ENCODE measurements around the gene MBD3L5. TPM values are rescaled to one million over a fixed set of nuclear protein-coding genes. Genes with fewer than 3 reads are reported as not detected.

The MBD3L5 gene
- total and polyA plus RNA-seq, 2 donors (not counting 3 experiments of a cell fraction or from before 2014, with no cell fraction given), result not detected

DNA sequence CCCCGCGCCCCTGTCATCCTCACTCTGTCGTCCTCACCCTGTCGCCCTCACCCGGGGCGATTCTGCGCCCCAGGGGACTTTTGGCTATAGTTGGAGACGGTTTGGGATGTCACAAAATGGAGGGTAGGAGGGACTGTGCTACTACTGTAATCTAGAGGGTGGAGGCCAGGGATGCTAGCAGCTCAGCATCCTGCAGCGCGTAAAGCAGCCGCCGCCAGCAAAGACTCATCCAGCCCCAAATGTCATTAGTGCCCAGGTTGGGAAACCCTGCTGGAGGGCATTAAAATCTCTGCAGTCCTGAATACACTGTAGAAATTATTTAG, 39.5 kb downstream of the MBD3L5 start:
- H4K20me1 ChIP-seq (replicated peaks; ENCODE audit: control insufficient read depth, extremely low read depth, insufficient read depth, low read length), result no peaks in the 10 kb centered on the region
- DNase-seq (ENCODE audit: low read depth, low spot score), result no peak
- H3K4me2 ChIP-seq (ENCODE audit: insufficient read depth, low read length), result peak overlapping the region; percentile 86
- H3K9ac ChIP-seq (replicated peaks; ENCODE audit: extremely low read depth, insufficient read depth, low read length), result peak overlapping the region; percentile 64
- ChIA-PET CTCF (interaction anchor here (1.0 kb wide), 1 partner anchor 127 kb away, joined by 7 read pairs; no protein-coding TSS in a partner anchor), POLR2A (interaction anchor here (1.8 kb wide), 1 partner anchor 29 kb away, joined by 15 read pairs; no protein-coding TSS in a partner anchor)
- FAIRE-seq, result no peak
- intact Hi-C loops (cut with micrococcal nuclease), result loop anchor here (1.0 kb wide), 1 partner anchor 29 kb away; no protein-coding TSS in a partner anchor
- H3K4me3 ChIP-seq (replicated peaks in 1 of 3; ENCODE audit: insufficient read depth in 1 of 3, low read depth in 1 of 3, low read length in 3 of 3), result peak overlapping the region; percentile 72 to 94 (median 79)
- peaks cover 9% of the 10 kb centered on the region for H3K79me2 ChIP-seq (ENCODE audit: control insufficient read depth, insufficient read depth, low read length)
- peaks cover 10 to 11% of the 10 kb centered on the region in 2 experiments for H3K36me3 ChIP-seq (ENCODE audit: control insufficient read depth in 2 of 2, extremely low read depth in 1 of 2, insufficient read depth in 2 of 2, low read length in 2 of 2)
- peak overlapping the region; percentile 46 for H3K27ac ChIP-seq (ENCODE audit: insufficient read depth, low read depth, low read length)
- dilution Hi-C loops (cut with MboI; ENCODE audit: extremely low pct_ligation_motif_present, low sequenced_read_pairs), result no loop called here
- TF ChIP-seq POLR2A (IDR thresholded peaks at IDR 0.05; ENCODE audit: low read depth, low read length) (no peak), POLR2AphosphoS5 (IDR thresholded peaks at IDR 0.05; ENCODE audit: insufficient read depth, low read depth, low read length) (no peak), GATA2 (IDR thresholded peaks at IDR 0.05; ENCODE audit: insufficient read depth, insufficient read length, low read depth, low read length) (no peak)
- TF ChIP-seq, protein P1, sequence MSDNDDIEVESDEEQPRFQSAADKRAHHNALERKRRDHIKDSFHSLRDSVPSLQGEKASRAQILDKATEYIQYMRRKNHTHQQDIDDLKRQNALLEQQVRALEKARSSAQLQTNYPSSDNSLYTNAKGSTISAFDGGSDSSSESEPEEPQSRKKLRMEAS (IDR thresholded peaks at IDR 0.05; ENCODE audit: insufficient read depth, insufficient read length), result no peak
- H3K27me3 ChIP-seq (ENCODE audit: control insufficient read depth in 2 of 2, insufficient read depth in 2 of 2, low read length in 2 of 2), result no peaks in the 10 kb centered on the region
- peak overlapping the region; percentile 98 for H2AFZ ChIP-seq (ENCODE audit: low read depth, low read length)
- H3K9me3 ChIP-seq (replicated peaks; ENCODE audit: control insufficient read depth, insufficient read depth, low read length), result no peaks in the 10 kb centered on the region
- no peaks in the 10 kb centered on the region for H3K9me1 ChIP-seq (replicated peaks; ENCODE audit: control insufficient read depth, extremely low read depth, insufficient read depth, low read length)
- H3K4me1 ChIP-seq (ENCODE audit: control insufficient read depth, extremely low read depth, insufficient read depth, low read length), result peaks cover 7% of the 10 kb centered on the region
- BruUV-seq (replicated peaks), result TSS peak; percentile 63

DNA sequence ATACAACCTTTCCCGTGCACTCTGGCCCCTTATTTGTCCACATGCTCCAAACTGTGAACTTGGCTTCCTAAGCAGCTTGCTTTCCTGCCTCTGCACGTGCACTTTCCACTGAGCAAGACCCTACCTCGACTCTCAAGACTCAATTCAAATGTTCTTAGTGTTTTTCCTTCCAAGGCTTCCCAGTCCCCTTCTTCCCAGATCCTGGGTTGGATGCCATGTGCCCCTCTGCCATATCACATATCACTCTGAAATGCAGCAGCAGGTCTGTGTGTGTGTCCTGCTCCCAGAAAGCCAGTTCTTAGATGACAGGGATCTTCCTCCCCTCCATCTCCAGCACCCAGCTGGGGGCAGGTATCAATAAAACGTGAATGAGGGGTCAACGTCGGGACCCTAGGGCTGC, 42.2 kb downstream of the MBD3L5 start:
- H4K20me1 ChIP-seq (replicated peaks; ENCODE audit: control insufficient read depth, extremely low read depth, insufficient read depth, low read length), result no peaks in the 10 kb centered on the region
- H3K79me2 ChIP-seq (ENCODE audit: control insufficient read depth, insufficient read depth, low read length), result peaks cover 9% of the 10 kb centered on the region
- no peak overlapping the region for H3K9ac ChIP-seq (replicated peaks; ENCODE audit: extremely low read depth, insufficient read depth, low read length)
- TF ChIP-seq JUN (IDR thresholded peaks at IDR 0.05; ENCODE audit: borderline replicate concordance, insufficient read depth, insufficient read length, low read depth) (no peak), MYC (IDR thresholded peaks at IDR 0.05; ENCODE audit: low read depth, low read length) (no peak), EZH2 (IDR thresholded peaks at IDR 0.05; ENCODE audit: borderline replicate concordance, low read depth, low read length, severe bottlenecking) (no peak), GATA2 (IDR thresholded peaks at IDR 0.05; ENCODE audit: insufficient read depth, insufficient read length, low read depth, low read length) (no peak)
- H3K9me3 ChIP-seq (replicated peaks; ENCODE audit: control insufficient read depth, insufficient read depth, low read length), result peaks cover 2% of the 10 kb centered on the region
- ChIA-PET CTCF (interaction anchor here (1.0 kb wide), 1 partner anchor 27 kb away, joined by 3 read pairs; no protein-coding TSS in a partner anchor), POLR2A (no interaction called here)
- dilution Hi-C loops (cut with MboI; ENCODE audit: extremely low pct_ligation_motif_present, low sequenced_read_pairs) (no loop called here), intact Hi-C loops (cut with micrococcal nuclease) (no loop called here)
- H3K36me3 ChIP-seq (ENCODE audit: control insufficient read depth in 2 of 2, extremely low read depth in 1 of 2, insufficient read depth in 2 of 2, low read length in 2 of 2), result peaks cover 15 to 28% of the 10 kb centered on the region in 2 experiments
- H3K4me1 ChIP-seq (ENCODE audit: control insufficient read depth, extremely low read depth, insufficient read depth, low read length), result peaks cover 7% of the 10 kb centered on the region
- FAIRE-seq (no peak), DNase-seq (ENCODE audit: low read depth, low spot score) (no peak)
- BruUV-seq (replicated peaks), result no TSS peak
- H3K27ac ChIP-seq (ENCODE audit: insufficient read depth, low read depth, low read length), result no peak overlapping the region
- no peak overlapping the region for H3K4me3 ChIP-seq (replicated peaks in 1 of 3; ENCODE audit: insufficient read depth in 1 of 3, low read depth in 1 of 3, low read length in 3 of 3)
- H3K27me3 ChIP-seq (ENCODE audit: control insufficient read depth in 2 of 2, insufficient read depth in 2 of 2, low read length in 2 of 2), result no peaks in the 10 kb centered on the region
- no peaks in the 10 kb centered on the region for H3K9me1 ChIP-seq (replicated peaks; ENCODE audit: control insufficient read depth, extremely low read depth, insufficient read depth, low read length)
- H3K4me2 ChIP-seq (ENCODE audit: insufficient read depth, low read length), result no peak overlapping the region
- H2AFZ ChIP-seq (ENCODE audit: low read depth, low read length), result no peak overlapping the region

Data from endothelial cell of umbilical vein (primary cell).